K562 treated with DMSO at 1 percent for 12 hours (cell line): ENCODE results near the gene LTBP3. TPM values are rescaled to one million over a fixed set of nuclear protein-coding genes. Genes with fewer than 3 reads are reported as not detected.

Experiments
- total RNA-seq: library from RNA; unstranded; fragments of 300-600 nt; gene quantifications from 2 replicates; pipeline ENCODE4 v1.2.3, GENCODE V29; 2022; ENCODE audit not compliant: insufficient read depth

LTBP3 gene
- 34.0 and 34.5 TPM in 2 replicates for total RNA-seq

GRCh38 chr11:65558002-65558929, at the start of gene LTBP3:
LTBP3 (minus strand) TSS chr11:65558359; CDS start chr11:65557959, 400 bp downstream.

GRCh38 chr11:65595543-65596281, 37.6 kb upstream of the LTBP3 start, which contains the start of gene KCNK7:
KCNK7 (minus strand) TSS chr11:65595800; CDS start chr11:65595772, 28 bp downstream.

GRCh38 chr11:65575568-65576231, 17.5 kb upstream of the LTBP3 start, which contains the start of gene EHBP1L1:
EHBP1L1 (plus strand) TSS chr11:65576053; CDS start chr11:65576303, 250 bp downstream.

GRCh38 chr11:65572356-65573051, 14.3 kb upstream of the LTBP3 start, which contains the start of gene FAM89B:
FAM89B (plus strand) TSS chr11:65572538; CDS start chr11:65572670, 132 bp downstream.

GRCh38 chr11:65569973-65570918, 12.1 kb upstream of the LTBP3 start, which contains the start of gene ZNRD2:
ZNRD2 (plus strand) TSS chr11:65570477; CDS start chr11:65570492, 15 bp downstream.

GRCh38 chr11:65524741-65525545, 33.2 kb downstream of the LTBP3 start, which contains the start of gene SCYL1:
SCYL1 (plus strand) TSS chr11:65525083; CDS start chr11:65525154, 71 bp downstream.

GRCh38 chr11:65498977-65499712, 59.0 kb downstream of the LTBP3 start, which contains the start of gene MALAT1:
MALAT1 (plus strand) TSS chr11:65499045.

Other genes with a start within 250 kb of the LTBP3 start
- gene CDC42EP2, start 243.5 kb downstream of the LTBP3 start, total RNA-seq, result 1.0 and 6.6 TPM in 2 replicates
- 41.9 and 70.0 TPM in 2 replicates for gene DPF2, start 224.5 kb downstream of the LTBP3 start, total RNA-seq
- gene TIGD3, start 203.6 kb downstream of the LTBP3 start, total RNA-seq, result 6.5 and 7.1 TPM in 2 replicates
- gene SLC25A45, start 175.7 kb downstream of the LTBP3 start, total RNA-seq, result 0.65 and 1.1 TPM in 2 replicates
- gene FRMD8, start 171.7 kb downstream of the LTBP3 start, total RNA-seq, result 35.7 and 51.6 TPM in 2 replicates
- gene NEAT1, start 135.6 kb downstream of the LTBP3 start, total RNA-seq, result 9.8 and 52.5 TPM in 2 replicates
- 148 and 227 TPM in 2 replicates for gene MALAT1, start 59.3 kb downstream of the LTBP3 start, total RNA-seq
- gene SCYL1, start 33.3 kb downstream of the LTBP3 start, total RNA-seq, result 110 and 115 TPM in 2 replicates
- 42.5 and 54.0 TPM in 2 replicates for gene ZNRD2, start 12.1 kb upstream of the LTBP3 start, total RNA-seq
- 94.7 and 125 TPM in 2 replicates for gene FAM89B, start 14.2 kb upstream of the LTBP3 start, total RNA-seq
- 47.2 and 71.8 TPM in 2 replicates for gene EHBP1L1, start 17.7 kb upstream of the LTBP3 start, total RNA-seq
- gene KCNK7, start 37.4 kb upstream of the LTBP3 start, total RNA-seq, result not detected in 2 replicates
- 58.8 and 67.8 TPM in 2 replicates for gene MAP3K11, start 55.9 kb upstream of the LTBP3 start, total RNA-seq
- gene PCNX3, start 57.4 kb upstream of the LTBP3 start, total RNA-seq, result 29.9 and 49.8 TPM in 2 replicates
- gene SIPA1, start 79.7 kb upstream of the LTBP3 start, total RNA-seq, result 53.3 and 65.6 TPM in 2 replicates
- 40.4 and 85.8 TPM in 2 replicates for gene RELA, start 104.6 kb upstream of the LTBP3 start, total RNA-seq
- gene KAT5, start 153.9 kb upstream of the LTBP3 start, total RNA-seq, result 34.6 and 39.5 TPM in 2 replicates
- 31.8 and 55.6 TPM in 2 replicates for gene RNASEH2C, start 162.4 kb upstream of the LTBP3 start, total RNA-seq
- 16.1 and 36.7 TPM in 2 replicates for gene AP5B1, start 222.6 kb upstream of the LTBP3 start, total RNA-seq
- gene OVOL1, start 228.7 kb upstream of the LTBP3 start, total RNA-seq, result not detected in 2 replicates